Upper lobe of right lung (tissue), 1 donor: ENCODE measurements around the gene IL17F. TPM values are rescaled to one million over a fixed set of nuclear protein-coding genes. Genes with fewer than 3 reads are reported as not detected.

Experiments
- ATAC-seq: fragments of 200-7000 bp; cut with Tn5 transposase; one replicate; pipeline ENCODE4 v1.9.1; 2020; ENCODE audit warnings: mild to moderate bottlenecking, moderate library complexity
- DNase-seq: peaks from one replicate; pipeline ENCODE4 v3.0.0-alpha.2; 2020
- H3K27ac ChIP-seq: fragments of 200-600 bp; one replicate; pipeline ENCODE4 v1.8.0; 2022
- H3K27me3 ChIP-seq: fragments of 200-600 bp; one replicate; pipeline ENCODE4 v1.8.0; 2022; ENCODE audit warnings: mild to moderate bottlenecking
- H3K36me3 ChIP-seq: fragments of 200-600 bp; one replicate; pipeline ENCODE4 v1.8.0; 2022
- H3K4me1 ChIP-seq: fragments of 200-600 bp; one replicate; pipeline ENCODE4 v1.8.0; 2022
- H3K4me3 ChIP-seq: fragments of 200-600 bp; one replicate; pipeline ENCODE4 v1.8.0; 2022; ENCODE audit warnings: mild to moderate bottlenecking
- H3K9me3 ChIP-seq: fragments of 200-600 bp; one replicate; pipeline ENCODE4 v1.8.0; 2022
- CTCF ChIP-seq: fragments of 200-600 bp; IDR thresholded peaks from one replicate; pipeline ENCODE4 v1.8.0; 2022; ENCODE audit warnings: antibody characterized with exemption
- intact Hi-C: fragments of 100-400 bp; cut with DNase I; formaldehyde crosslinking; loops from one replicate; pipeline ENCODE4 v1.11.0; 2022
- total RNA-seq: library from RNA; stranded (reverse); fragmentation: NEBNext Ultra II Directional; extraction: Animal tissue kit (Norgen Biotek cat#: 25700); gene quantifications from one replicate; pipeline ENCODE4 v1.2.1, GENCODE V29; 2021
- donor health status: DM: no; HTN: yes; CAD: no; lungs with severe emphysema.

Gene IL17F
- total RNA-seq, 1 donor from 2014 or later: not detected

GRCh38 chr6:52285177-52286068, 41.1 kb upstream of the IL17F start:
- intact Hi-C loops: no loop called here
- Histone ChIP-seq H3K4me3 (peak overlapping the region; percentile 86), H3K9me3 (no peaks in the 10 kb centered on the region), H3K36me3 (peaks cover 24% of the 10 kb centered on the region), H3K4me1 (peaks cover 13% of the 10 kb centered on the region), H3K27me3 (no peaks in the 10 kb centered on the region), H3K27ac (peak overlapping the region; percentile 24)
- ATAC-seq (no peak), DNase-seq (no peak)
- TF ChIP-seq CTCF: peak; percentile 5

GRCh38 chr6:52284460-52285176, 40.3 kb upstream of the IL17F start, which contains the start of gene MCM3:
Gene MCM3, minus strand, starts transcription at chr6:52284742. Its CDS starts 68 bp downstream, at chr6:52284674.
- peaks cover 13% of the 10 kb centered on the region for H3K4me1 ChIP-seq
- TF ChIP-seq CTCF: peak; percentile 26
- ATAC-seq (peak; percentile 99), DNase-seq (peak; percentile 97)
- peak within 1 kb of the TSS; percentile 86 for H3K4me3 ChIP-seq
- no peaks in the 10 kb centered on the region for H3K27me3 ChIP-seq
- peaks cover 32% of the 10 kb centered on the region for H3K36me3 ChIP-seq
- intact Hi-C loops: no loop called here
- peak within 1 kb of the TSS; percentile 64 for H3K27ac ChIP-seq
- H3K9me3 ChIP-seq: no peaks in the 10 kb centered on the region

- no peak for TF ChIP-seq CTCF
- H3K27ac ChIP-seq: peak overlapping the region; percentile 64
- H3K4me1 ChIP-seq: peaks cover 13% of the 10 kb centered on the region
- H3K27me3 ChIP-seq: no peaks in the 10 kb centered on the region
- DNase-seq: no peak
- H3K9me3 ChIP-seq: no peaks in the 10 kb centered on the region
- peaks cover 37% of the 10 kb centered on the region for H3K36me3 ChIP-seq
- H3K4me3 ChIP-seq: peak overlapping the region; percentile 86
- ATAC-seq: no peak
- intact Hi-C loops: no loop called here
Measured at GRCh38 chr6:52284131-52284459, 39.8 kb upstream of the IL17F start.

GRCh38 chr6:52283111-52283510, 38.8 kb upstream of the IL17F start:
- TF ChIP-seq CTCF: no peak
- Histone ChIP-seq H3K27ac (no peak overlapping the region), H3K9me3 (no peaks in the 10 kb centered on the region), H3K27me3 (no peaks in the 10 kb centered on the region), H3K4me1 (peaks cover 13% of the 10 kb centered on the region), H3K36me3 (peaks cover 47% of the 10 kb centered on the region), H3K4me3 (peak overlapping the region; percentile 86)
- intact Hi-C loops: no loop called here
- ATAC-seq (no peak), DNase-seq (no peak)

GRCh38 chr6:52276130-52276529, 31.8 kb upstream of the IL17F start:
- intact Hi-C loops: no loop called here
- Histone ChIP-seq H3K4me1 (no peaks in the 10 kb centered on the region), H3K9me3 (no peaks in the 10 kb centered on the region), H3K4me3 (no peak overlapping the region), H3K36me3 (peaks cover 90% of the 10 kb centered on the region), H3K27ac (no peak overlapping the region), H3K27me3 (no peaks in the 10 kb centered on the region)
- DNase-seq: no peak
- TF ChIP-seq CTCF: no peak
- ATAC-seq: no peak
